BE2C (cell line): ENCODE results near the gene SLC35A2.
A peak's percentile ranks its signal among the peaks of the same experiment; 100 is the strongest.

Source experiments
- DNase-seq: peaks from one replicate; pipeline ENCODE4 v3.0.0-alpha.2; 2020
- H3K27me3 ChIP-seq: fragments of 250-450 bp; sonication (Bioruptor Pico); 2 replicates; pipeline ENCODE4 v1.5.1; 2020; ENCODE audit warnings: mild to moderate bottlenecking
- H3K36me3 ChIP-seq: fragments of 250-450 bp; sonication (Bioruptor Pico); 2 replicates; pipeline ENCODE4 v1.5.1; 2020; ENCODE audit warnings: mild to moderate bottlenecking
- H3K4me1 ChIP-seq: fragments of 250-450 bp; sonication (Bioruptor Pico); 2 replicates; pipeline ENCODE4 v1.5.1; 2020
- H3K4me3 ChIP-seq: 2 replicates; pipeline ENCODE4 v1.5.1; 2011; ENCODE audit warnings: low read depth, low read length
- H3K9me3 ChIP-seq: fragments of 250-450 bp; sonication (Bioruptor Pico); 2 replicates; pipeline ENCODE4 v1.5.1; 2020
- TF ChIP-seq, protein P1 (sequence below): IDR thresholded peaks from 2 replicates; pipeline ENCODE4 v1.5.1; 2012; ENCODE audit warnings: mild to moderate bottlenecking, low read depth, low read length

SLC35A2 gene

DNA sequence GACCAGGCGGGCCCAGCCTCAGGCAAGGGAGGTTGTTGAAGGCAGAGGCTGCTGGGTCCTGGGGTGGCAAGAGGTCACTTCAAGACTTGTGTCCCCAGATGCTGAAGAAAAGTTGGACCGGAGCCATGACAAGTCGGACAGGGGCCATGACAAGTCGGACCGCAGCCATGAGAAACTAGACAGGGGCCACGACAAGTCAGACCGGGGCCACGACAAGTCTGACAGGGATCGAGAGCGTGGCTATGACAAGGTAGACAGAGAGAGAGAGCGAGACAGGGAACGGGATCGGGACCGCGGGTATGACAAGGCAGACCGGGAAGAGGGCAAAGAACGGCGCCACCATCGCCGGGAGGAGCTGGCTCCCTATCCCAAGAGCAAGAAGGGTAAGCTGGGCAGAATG, 9.3 kb downstream of the SLC35A2 start:
- Histone ChIP-seq H3K36me3 (peaks cover 13% of the 10 kb centered on the region), H3K27me3 (no peaks in the 10 kb centered on the region), H3K4me3 (no peak overlapping the region), H3K4me1 (no peaks in the 10 kb centered on the region), H3K9me3 (no peaks in the 10 kb centered on the region)
- DNase-seq, result no peak
- TF ChIP-seq, protein P1, sequence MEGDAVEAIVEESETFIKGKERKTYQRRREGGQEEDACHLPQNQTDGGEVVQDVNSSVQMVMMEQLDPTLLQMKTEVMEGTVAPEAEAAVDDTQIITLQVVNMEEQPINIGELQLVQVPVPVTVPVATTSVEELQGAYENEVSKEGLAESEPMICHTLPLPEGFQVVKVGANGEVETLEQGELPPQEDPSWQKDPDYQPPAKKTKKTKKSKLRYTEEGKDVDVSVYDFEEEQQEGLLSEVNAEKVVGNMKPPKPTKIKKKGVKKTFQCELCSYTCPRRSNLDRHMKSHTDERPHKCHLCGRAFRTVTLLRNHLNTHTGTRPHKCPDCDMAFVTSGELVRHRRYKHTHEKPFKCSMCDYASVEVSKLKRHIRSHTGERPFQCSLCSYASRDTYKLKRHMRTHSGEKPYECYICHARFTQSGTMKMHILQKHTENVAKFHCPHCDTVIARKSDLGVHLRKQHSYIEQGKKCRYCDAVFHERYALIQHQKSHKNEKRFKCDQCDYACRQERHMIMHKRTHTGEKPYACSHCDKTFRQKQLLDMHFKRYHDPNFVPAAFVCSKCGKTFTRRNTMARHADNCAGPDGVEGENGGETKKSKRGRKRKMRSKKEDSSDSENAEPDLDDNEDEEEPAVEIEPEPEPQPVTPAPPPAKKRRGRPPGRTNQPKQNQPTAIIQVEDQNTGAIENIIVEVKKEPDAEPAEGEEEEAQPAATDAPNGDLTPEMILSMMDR, result no peak

DNA sequence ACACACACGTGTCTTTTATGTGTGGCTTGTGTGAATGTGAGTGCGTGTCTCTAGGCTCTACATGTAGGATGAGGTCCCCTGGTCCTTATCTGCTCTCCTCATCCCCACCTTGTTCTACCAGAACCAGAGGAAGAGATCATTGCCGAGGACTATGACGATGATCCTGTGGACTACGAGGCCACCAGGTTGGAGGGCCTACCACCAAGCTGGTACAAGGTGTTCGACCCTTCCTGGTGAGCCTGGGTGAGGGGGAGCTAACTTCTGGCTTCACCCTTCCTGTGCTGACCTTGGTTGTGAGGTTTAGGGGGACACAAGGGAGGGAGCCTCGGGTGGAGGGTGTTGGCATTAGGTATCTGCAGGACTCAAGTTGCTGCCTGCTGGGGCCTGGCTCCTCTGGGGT, 10.4 kb downstream of the SLC35A2 start:
- H3K4me1 ChIP-seq, result no peaks in the 10 kb centered on the region
- H3K27me3 ChIP-seq, result no peaks in the 10 kb centered on the region
- peaks cover 13% of the 10 kb centered on the region for H3K36me3 ChIP-seq
- DNase-seq, result no peak
- TF ChIP-seq, protein P1, result no peak
- H3K9me3 ChIP-seq, result no peaks in the 10 kb centered on the region
- H3K4me3 ChIP-seq, result no peak overlapping the region

DNA sequence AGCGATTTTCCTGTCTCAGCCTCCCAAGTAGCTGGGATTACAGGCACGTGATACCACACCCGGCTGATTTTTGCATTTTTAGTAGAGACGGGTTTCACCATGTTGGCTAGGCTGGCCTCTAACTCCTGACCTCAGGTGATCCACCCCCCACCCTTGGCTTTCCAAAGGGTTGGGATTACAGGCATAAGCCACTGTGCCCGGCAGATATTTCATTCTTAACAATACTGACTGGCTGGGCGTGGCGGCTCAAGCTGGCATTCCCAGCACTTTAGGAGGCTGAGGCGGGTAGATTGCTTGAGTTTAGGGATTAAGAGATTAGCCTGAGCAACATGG, 12.4 kb downstream of the SLC35A2 start:
- Histone ChIP-seq H3K4me3 (no peak overlapping the region; the same call in 1 of the 2 replicates), H3K27me3 (no peaks in the 10 kb centered on the region), H3K36me3 (peaks cover 13% of the 10 kb centered on the region), H3K4me1 (no peaks in the 10 kb centered on the region), H3K9me3 (no peaks in the 10 kb centered on the region)
- no peak for DNase-seq
- TF ChIP-seq, protein P1, result no peak

DNA sequence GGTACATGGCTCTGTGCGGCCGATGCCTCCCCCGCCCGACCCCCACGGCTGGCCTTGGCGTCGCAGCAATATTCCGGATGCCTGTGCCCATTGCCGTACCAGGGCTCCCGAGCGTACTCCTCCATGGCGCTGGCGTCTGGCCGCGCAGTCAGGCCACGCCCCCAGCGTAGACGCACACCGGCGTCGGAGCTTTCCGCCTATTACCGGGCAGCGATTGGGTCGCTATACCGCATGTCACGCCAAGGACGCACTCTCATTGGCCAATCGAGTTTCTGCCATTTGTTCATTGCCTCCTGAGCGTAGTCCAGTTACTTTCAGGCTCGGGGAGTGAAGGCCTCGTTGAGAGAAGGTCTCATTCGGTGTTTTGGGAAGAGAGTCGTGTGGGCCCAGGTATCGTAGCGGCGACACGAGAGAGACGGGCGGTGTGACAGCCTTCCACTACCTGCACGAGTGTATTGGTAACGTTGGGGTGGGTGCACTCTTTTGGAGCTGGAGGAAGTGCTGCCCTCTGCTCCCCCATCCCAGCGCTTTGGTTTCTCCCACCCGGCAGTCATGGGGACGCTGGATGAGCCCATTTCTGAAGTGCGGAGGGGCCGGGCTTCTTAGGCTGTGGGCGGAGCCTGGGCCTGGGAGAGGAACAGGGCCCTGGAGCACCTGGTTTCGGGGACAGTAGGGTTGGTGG, 13.7 kb downstream of the SLC35A2 start, which contains the start of the genes PQBP1 and TIMM17B:
Gene PQBP1, plus strand, starts transcription at position 306 of the 682 bp plus-strand sequence. CDS start 580 bp downstream, outside the sequence.
Gene TIMM17B, minus strand, starts transcription at position 144 of the 682 bp plus-strand sequence. Its CDS starts 19 bp downstream, at position 125.
- TF ChIP-seq, protein P1, result no peak
- H3K36me3 ChIP-seq, result peaks cover 9% of the 10 kb centered on the region; the same call in 1 of the 2 replicates
- peak within 1 kb of the TSS; percentile 89 for H3K4me3 ChIP-seq
- H3K9me3 ChIP-seq, result no peaks in the 10 kb centered on the region
- H3K4me1 ChIP-seq, result no peaks in the 10 kb centered on the region
- no peaks in the 10 kb centered on the region for H3K27me3 ChIP-seq
- DNase-seq, result peak; percentile 91

DNA sequence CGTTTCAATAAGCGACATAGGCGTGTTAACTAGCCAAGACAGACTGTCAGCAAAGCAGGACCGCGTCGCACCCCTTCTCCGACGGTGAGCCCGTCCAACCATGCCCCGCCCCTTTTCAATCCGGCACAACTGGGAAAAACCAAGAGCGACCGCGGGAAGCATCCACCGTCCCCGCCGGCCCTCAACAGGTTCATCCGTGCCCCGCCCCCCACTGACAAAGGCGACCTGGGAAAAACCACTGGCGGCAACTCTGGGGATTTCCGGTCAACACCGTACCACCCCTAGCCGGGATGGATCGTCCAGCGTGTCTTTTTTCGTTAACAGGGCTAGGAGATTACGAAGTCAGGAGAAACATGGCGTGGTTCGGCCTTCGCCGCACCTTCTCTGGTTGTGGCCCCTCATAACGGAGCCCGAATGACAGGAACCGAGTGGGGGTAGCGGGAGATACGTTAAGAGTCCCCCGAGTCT, 14.3 kb downstream of the SLC35A2 start:
- TF ChIP-seq, protein P1, result no peak
- no peaks in the 10 kb centered on the region for H3K9me3 ChIP-seq
- no peaks in the 10 kb centered on the region for H3K27me3 ChIP-seq
- DNase-seq, result peak; percentile 84
- peaks cover 9% of the 10 kb centered on the region; the same call in 1 of the 2 replicates for H3K36me3 ChIP-seq
- peak overlapping the region; percentile 89 for H3K4me3 ChIP-seq
- no peaks in the 10 kb centered on the region for H3K4me1 ChIP-seq

DNA sequence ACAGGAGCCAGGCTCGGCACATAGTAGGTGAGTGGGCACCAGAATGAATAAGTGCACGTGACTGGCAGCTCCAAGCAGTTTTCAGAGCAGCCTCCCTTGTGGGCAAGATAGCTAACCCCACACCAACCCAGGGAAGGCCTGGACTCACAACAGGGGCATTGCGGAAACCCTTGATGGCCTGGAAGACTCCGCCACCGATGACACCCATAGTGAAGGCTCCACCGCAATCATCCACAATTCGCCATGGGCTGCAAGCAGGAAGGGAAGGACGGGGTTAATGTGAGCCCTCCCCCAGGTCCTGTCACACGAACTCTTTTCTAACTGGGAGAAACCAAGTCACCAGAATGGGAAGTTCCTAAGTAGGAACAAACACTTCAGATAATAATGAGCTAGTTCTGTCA, 14.8 kb downstream of the SLC35A2 start:
- DNase-seq, result no peak
- H3K36me3 ChIP-seq, result 0 out of 2 replicates have a peak, but pooled peaks cover 7% of the 10 kb centered on the region
- TF ChIP-seq, protein P1, result no peak
- H3K4me3 ChIP-seq, result peak overlapping the region; percentile 89
- no peaks in the 10 kb centered on the region for H3K9me3 ChIP-seq
- H3K27me3 ChIP-seq, result no peaks in the 10 kb centered on the region
- H3K4me1 ChIP-seq, result no peaks in the 10 kb centered on the region
